Lower leg skin (tissue), 3 donors: Measurements from ENCODE around the gene PET100.

Source experiments
- CTCF ChIP-seq, 3 donors: fragments of 450-650 bp; IDR thresholded peaks; one replicate each; pipeline ENCODE4 v1.5.1; 2016; ENCODE audit warnings: antibody characterized with exemption in 3 of 3, mild to moderate bottlenecking in 3 of 3, moderate library complexity in 2 of 3
- POLR2A ChIP-seq, 2 donors: fragments of 450-650 bp; IDR thresholded peaks; one replicate each; pipeline ENCODE4 v1.6.1; 2016 to 2017; ENCODE audit warnings: antibody characterized with exemption in 2 of 2, mild to moderate bottlenecking in 1 of 2, moderate library complexity in 1 of 2

DNA sequence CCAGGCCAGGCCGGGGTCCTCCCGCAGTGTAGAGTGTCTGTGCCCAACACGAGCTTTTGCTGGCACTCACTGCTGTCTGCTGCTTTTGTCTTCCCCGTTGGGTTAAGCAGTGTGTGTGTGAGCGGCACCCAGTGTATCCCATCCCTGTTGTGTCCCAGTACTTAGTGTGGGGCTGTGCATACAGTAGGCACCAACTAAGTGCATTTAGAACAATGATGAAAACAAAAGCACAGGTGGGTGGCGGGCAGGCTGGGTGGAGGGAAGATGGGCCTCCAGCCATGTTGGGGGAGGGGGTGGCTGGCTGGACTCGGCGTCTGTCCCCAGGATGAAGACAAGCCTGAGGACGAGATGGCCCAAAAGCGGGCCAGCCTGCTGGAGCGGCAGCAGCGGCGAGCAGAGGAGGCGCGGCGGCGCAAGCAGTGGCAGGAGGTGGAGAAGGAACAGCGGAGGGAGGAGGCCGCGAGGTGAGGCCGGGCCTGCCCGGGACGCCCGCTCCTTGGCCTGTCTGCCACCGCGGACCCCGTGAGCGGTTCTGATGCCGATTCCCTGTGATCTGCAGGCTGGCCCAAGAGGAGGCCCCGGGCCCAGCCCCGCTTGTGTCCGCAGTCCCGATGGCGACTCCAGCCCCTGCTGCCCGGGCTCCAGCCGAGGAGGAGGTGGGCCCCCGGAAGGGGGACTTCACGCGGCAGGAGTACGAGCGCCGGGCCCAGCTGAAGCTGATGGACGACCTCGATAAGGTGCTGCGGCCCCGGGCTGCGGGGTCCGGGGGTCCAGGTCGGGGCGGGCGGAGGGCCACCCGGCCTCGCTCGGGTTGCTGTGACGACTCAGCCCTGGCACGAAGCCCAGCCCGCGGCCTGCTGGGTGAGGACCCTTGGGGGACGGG lies 14.5 kb upstream of the PET100 start:
- TF ChIP-seq CTCF (IDR thresholded peaks at IDR 0.05) (no peak), POLR2A (IDR thresholded peaks at IDR 0.05) (no peak)
